Stomach (tissue), 9 donors: Measurements from ENCODE around the gene OGG1. TPM values are rescaled to one million over a fixed set of nuclear protein-coding genes. Genes with fewer than 3 reads are reported as not detected.

Experiments
- DNase-seq, 2 donors: peaks; one replicate each; pipeline versions ENCODE4 v3.0.0 to v3.0.0-alpha.2; 2013 to 2019
- H3K27ac ChIP-seq, 5 donors: fragments of 200-600 bp in 4 of 5; sonication (generic) in 4 of 5; one replicate each; pipeline ENCODE4 v1.5.1; 2013 to 2019; ENCODE audit warnings: mild to moderate bottlenecking in 1 of 5, moderate library complexity in 1 of 5
- H3K27me3 ChIP-seq, 3 donors: fragments of 200-600 bp; sonication (generic); one replicate each; pipeline ENCODE4 v1.5.1; 2017 to 2019; ENCODE audit warnings: mixed run types in 1 of 3
- H3K36me3 ChIP-seq, 4 donors: fragments of 200-600 bp; sonication (generic); 1 replicate in 3 of 4; 2 replicates in 1 of 4; pipeline ENCODE4 v1.5.1; 2016 to 2019
- H3K4me1 ChIP-seq, 4 donors: fragments of 200-600 bp; sonication (generic); one replicate each; pipeline ENCODE4 v1.5.1; 2016 to 2019
- H3K4me3 ChIP-seq, 4 donors: fragments of 200-600 bp; sonication (generic) in 3 of 4; one replicate each; pipeline ENCODE4 v1.5.1; 2016 to 2019; ENCODE audit warnings: mild to moderate bottlenecking in 1 of 4
- H3K9me3 ChIP-seq, 4 donors: fragments of 200-600 bp; sonication (generic); one replicate each; pipeline ENCODE4 v1.5.1; 2016 to 2019
- EP300 ChIP-seq: sonication (generic); formaldehyde crosslinking; IDR thresholded peaks from one replicate; pipeline ENCODE4 v1.6.1; 2017; ENCODE audit warnings: antibody characterized with exemption
- POLR2A ChIP-seq, 4 donors: fragments of 450-650 bp; IDR thresholded peaks; one replicate each; pipeline ENCODE4 v1.6.1; 2016; ENCODE audit warnings: antibody characterized with exemption in 4 of 4, control low read depth in 2 of 4, mild to moderate bottlenecking in 1 of 4, moderate library complexity in 1 of 4
- POLR2AphosphoS5 ChIP-seq, 3 donors: sonication (generic); formaldehyde crosslinking; IDR thresholded peaks; one replicate each; pipeline ENCODE4 v1.6.1; 2016; ENCODE audit warnings: antibody characterized with exemption in 3 of 3
- WGBS, 5 donors: extraction: QIAGEN DNeasy Blood & Tissue Kit in 3 of 5; methylation state at CpG; one replicate each; pipeline versions ENCODE4 v1.1.5 to v1.1.7; 2013 to 2018; 5-methylcytosine and 5-hydroxymethylcytosine counted together
- intact Hi-C: fragments of 100-400 bp; cut with DNase I; formaldehyde crosslinking; loops from one replicate; pipeline ENCODE4 v1.15.1; 2023; ENCODE audit warnings: low total_unique reads
- polyA plus RNA-seq, 3 donors: library from polyadenylated mRNA; stranded (reverse); fragments of 200-250 nt; gene quantifications; one replicate each; pipeline ENCODE4 v1.2.3, GENCODE V29; 2013
- total RNA-seq, 5 donors: library from RNA; depleted of rRNA; stranded (reverse); fragments of >200 nt; gene quantifications; one replicate each; pipeline versions ENCODE4 v1.1.0 to v1.2.3, GENCODE V29; 2014 to 2016
- TF ChIP-seq, protein P1 (sequence below), 7 experiments: fragments of 450-650 bp in 4 of 7; fragments of 200-600 bp in 3 of 7; sonication (generic) in 3 of 7; IDR thresholded peaks; one replicate each; pipeline ENCODE4 v1.5.1; 2016 to 2019; ENCODE audit warnings: antibody characterized with exemption in 7 of 7, control low read depth in 2 of 7, mild to moderate bottlenecking in 1 of 7
- donor health status: healthy with polysubstance abuse.
- donor health status: Bipolar disorder and iron deficiency.
- donor health status: healthy.

Gene OGG1
- total and polyA plus RNA-seq, 8 donors = 7.6 to 54.5 (median 17.5) TPM

GRCh38 chr3:9757427-9757826, 7.7 kb downstream of the OGG1 start:
- Histone ChIP-seq H3K36me3 (peaks cover 50 to 98% (median 94%) of the 10 kb centered on the region in 4 donors), H3K9me3 (no peaks in the 10 kb centered on the region), H3K27me3 (no peaks in the 10 kb centered on the region), H3K4me3 (no peak overlapping the region), H3K27ac (no peak overlapping the region), H3K4me1 (peaks cover 0 to 14% (median 9%) of the 10 kb centered on the region in 4 donors)
- DNase-seq = no peak
- TF ChIP-seq POLR2AphosphoS5 (IDR thresholded peaks at IDR 0.05) (no peak), POLR2A (IDR thresholded peaks at IDR 0.05) (no peak), EP300 (no peak)
- TF ChIP-seq, protein P1, sequence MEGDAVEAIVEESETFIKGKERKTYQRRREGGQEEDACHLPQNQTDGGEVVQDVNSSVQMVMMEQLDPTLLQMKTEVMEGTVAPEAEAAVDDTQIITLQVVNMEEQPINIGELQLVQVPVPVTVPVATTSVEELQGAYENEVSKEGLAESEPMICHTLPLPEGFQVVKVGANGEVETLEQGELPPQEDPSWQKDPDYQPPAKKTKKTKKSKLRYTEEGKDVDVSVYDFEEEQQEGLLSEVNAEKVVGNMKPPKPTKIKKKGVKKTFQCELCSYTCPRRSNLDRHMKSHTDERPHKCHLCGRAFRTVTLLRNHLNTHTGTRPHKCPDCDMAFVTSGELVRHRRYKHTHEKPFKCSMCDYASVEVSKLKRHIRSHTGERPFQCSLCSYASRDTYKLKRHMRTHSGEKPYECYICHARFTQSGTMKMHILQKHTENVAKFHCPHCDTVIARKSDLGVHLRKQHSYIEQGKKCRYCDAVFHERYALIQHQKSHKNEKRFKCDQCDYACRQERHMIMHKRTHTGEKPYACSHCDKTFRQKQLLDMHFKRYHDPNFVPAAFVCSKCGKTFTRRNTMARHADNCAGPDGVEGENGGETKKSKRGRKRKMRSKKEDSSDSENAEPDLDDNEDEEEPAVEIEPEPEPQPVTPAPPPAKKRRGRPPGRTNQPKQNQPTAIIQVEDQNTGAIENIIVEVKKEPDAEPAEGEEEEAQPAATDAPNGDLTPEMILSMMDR (IDR thresholded peaks at IDR 0.05) = no peak
- WGBS, 5 donors = 90 to 93% (median 91%) methylated on average over 13 of the region's 13 CpGs
- intact Hi-C loops = no loop called here

DNA sequence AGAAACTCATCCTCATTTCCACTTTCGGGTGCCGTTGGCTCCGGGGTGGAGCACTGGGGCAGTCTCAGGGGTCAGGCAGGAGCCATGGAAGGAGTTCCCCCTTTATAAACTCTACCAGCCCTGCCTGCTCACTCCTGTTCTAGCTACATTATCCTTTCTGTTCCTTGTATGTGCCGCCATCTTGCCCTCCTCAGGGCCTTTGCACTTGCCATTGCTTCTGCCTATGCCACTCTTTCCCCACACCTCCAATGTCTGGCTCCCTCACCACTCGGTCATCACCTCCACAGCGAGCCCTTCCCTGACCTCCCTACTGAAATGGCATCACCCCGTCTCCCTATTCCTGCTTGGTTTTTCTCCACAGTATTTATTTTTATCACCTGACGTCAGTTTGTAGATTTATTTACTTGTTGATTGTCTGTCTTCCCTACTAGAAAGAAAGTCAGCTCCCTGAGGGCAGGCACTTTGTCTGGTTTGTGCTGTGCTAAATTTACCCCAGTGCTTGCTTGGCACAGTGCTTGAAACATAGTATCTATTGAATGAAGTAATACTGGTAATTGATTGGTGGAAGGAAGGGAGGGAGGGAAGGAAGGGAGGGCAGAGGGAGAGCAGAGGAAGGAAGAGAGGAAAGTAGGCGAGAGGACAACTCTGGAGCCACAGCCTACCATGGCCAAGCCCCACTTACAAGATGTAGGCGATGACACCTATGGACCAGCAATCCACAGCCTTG, 11.2 kb downstream of the OGG1 start:
- Histone ChIP-seq H3K27me3 (no peaks in the 10 kb centered on the region), H3K27ac (no peak overlapping the region), H3K9me3 (no peaks in the 10 kb centered on the region), H3K4me3 (no peak overlapping the region), H3K4me1 (no peaks in the 10 kb centered on the region), H3K36me3 (peaks cover 42 to 93% (median 80%) of the 10 kb centered on the region in 4 donors)
- no peak for DNase-seq
- WGBS, 5 donors = 91 to 97% (median 95%) methylated on average over 10 of the region's 10 CpGs
- TF ChIP-seq POLR2A (IDR thresholded peaks at IDR 0.05) (no peak), POLR2AphosphoS5 (IDR thresholded peaks at IDR 0.05) (no peak), EP300 (no peak)
- TF ChIP-seq, protein P1 (IDR thresholded peaks at IDR 0.05) = no peak
- intact Hi-C loops = no loop called here

DNA sequence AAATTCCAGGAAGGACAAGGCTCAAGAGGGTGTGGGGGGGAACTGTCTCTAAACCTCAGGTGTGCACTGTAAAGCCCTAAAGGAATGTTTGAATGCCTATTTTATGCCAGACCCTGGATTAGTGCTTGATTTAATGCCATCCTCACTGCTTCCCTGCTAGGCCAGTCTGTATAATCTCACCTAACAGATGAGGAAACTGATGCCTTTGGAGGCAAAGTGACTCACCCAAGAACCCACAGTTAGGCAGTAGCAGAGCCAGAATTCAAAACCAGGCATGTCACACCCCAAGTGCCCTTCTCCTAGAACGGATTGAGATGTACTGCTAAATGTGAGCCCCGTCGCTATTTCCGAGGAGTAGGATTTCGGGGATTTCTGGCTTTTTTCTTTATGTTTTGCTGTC, 12.2 kb downstream of the OGG1 start:
- Histone ChIP-seq H3K36me3 (peaks cover 32 to 87% (median 71%) of the 10 kb centered on the region in 4 donors), H3K4me1 (peaks cover 0 to 5% (median 2%) of the 10 kb centered on the region in 4 donors), H3K9me3 (no peaks in the 10 kb centered on the region), H3K27me3 (no peaks in the 10 kb centered on the region), H3K4me3 (no peak overlapping the region), H3K27ac (no peak overlapping the region)
- 93 to 97% (median 96%) methylated on average over 5 of the region's 5 CpGs for whole genome bisulfite sequencing, 5 donors
- intact Hi-C loops = no loop called here
- no peak for DNase-seq
- TF ChIP-seq, protein P1 (IDR thresholded peaks at IDR 0.05) = no peak
- TF ChIP-seq EP300 = no peak

DNA sequence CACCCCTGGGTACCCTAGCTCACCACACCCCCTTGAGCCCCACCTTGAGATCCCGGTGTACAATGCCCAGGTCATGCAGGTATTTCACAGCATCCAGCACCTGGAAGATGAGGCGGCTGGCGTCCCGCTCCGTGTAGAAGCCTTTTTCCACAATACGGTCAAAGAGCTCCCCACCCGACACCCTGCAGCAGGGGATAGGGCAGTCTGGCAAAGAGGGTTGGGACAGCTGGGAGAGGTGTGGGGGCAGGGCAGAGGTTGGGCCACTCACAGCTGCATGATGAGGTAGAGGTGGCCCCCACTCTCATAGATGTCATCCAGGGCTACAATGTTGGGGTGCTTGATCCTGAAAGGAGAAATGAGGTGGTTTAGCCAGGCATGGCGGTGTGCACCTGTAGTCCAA, 13.1 kb downstream of the OGG1 start:
- H3K36me3 ChIP-seq = peaks cover 22 to 77% (median 62%) of the 10 kb centered on the region in 4 donors
- 89 to 95% (median 91%) methylated on average over 7 to 8 of the region's 8 CpGs for WGBS, 5 donors
- intact Hi-C loops = no loop called here

More for the DNA sequence above, 13.1 kb downstream of the OGG1 start:
- Histone ChIP-seq H3K9me3 (no peaks in the 10 kb centered on the region), H3K27me3 (no peaks in the 10 kb centered on the region), H3K4me1 (peaks cover under 1 to 14% (median 7%) of the 10 kb centered on the region in 4 donors), H3K27ac (no peak overlapping the region), H3K4me3 (no peak overlapping the region)
- TF ChIP-seq EP300 (no peak), POLR2AphosphoS5 (IDR thresholded peaks at IDR 0.05) (no peak), POLR2A (IDR thresholded peaks at IDR 0.05) (no peak)
- TF ChIP-seq, protein P1 (IDR thresholded peaks at IDR 0.05) = no peak
- DNase-seq = no peak
